HG03460 (cell line): ENCODE measurements around the gene FHOD3.

ENCODE experiments used
- ATAC-seq: cut with Tn5 transposase; IDR thresholded peaks from one replicate; pipeline ENCODE4 v1.9.1; 2021; ENCODE audit not compliant: unreplicated experiment

FHOD3 gene

DNA sequence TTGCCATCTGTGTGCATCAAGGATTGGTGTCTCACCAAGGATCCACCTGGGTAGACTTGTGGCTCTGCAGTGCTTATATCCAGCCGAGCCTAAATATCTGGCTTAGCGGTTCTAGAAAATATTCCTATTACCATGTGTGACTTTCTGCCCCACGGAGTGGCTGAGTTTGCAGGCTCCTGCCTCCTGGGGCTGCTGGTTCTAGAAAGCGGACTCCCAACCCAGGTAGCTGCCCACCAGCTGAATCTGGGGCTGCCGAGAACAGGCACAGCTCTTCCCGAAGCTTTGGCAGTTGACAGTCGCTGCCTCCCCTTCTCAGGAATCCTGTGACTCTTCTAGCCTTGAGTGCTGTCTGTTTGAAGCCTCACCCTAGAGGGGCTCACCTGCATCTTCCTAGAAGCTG is 426.7 kb downstream of the FHOD3 start:
- ATAC-seq: no peak

DNA sequence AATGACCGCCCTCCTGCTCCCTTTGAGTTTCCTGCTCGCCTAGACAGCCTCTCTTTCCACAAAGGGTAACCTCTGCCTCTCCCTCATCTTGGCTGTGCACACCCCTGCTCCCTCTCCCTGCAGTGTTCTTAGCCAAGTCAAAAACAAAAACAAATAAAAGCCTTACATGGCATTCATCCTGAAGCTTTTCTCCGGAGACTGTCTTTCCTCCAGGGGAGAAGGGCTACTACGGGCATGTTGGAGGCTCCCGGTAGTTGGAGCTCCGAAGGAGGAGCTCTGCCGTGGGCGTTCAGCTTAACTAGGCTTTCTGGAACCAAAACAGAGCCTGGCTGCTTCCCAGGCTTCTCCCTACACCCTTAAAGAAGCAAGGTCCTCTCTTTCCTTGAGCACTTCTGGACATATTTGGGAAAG is 427.1 kb downstream of the FHOD3 start:
- no peak for ATAC-seq

DNA sequence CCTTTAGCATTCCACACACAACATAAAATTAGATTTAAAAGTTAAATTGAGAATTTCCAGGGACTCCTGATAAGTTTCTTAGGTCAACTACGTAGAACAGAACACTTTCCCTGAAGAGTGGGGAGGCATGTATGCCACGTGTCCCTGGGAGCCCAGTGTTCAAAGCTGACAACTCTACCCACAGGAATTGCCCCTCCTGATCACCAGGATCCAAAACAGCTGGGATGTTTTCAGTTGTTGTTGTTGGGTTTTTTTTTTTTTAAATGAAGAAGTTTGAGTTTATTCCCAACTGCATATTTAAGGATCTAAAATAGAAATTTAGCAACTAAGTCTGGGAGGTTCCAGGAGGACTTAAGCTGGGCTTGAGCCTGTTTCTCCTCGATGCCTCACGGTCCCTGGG is 430.8 kb downstream of the FHOD3 start:
- no peak for ATAC-seq

DNA sequence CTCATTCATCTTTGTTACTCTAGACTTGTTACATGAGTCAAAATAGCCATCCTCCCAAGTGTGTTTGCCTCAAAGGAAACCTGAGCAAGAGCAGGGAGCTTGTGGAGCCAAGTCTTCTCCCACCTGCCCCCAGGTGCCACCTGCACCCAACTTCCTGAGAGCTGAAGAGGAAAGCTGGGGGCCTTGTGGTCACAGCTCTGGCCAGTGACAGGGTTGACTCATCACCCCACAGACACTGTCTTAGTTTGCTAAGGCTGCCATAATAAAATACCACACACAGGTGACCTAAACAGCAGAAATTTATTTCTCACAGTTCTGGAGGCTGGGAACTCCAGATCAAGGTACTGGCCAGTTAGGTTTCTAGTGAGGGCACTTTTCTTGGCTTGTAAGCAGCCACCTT is 431.7 kb downstream of the FHOD3 start:
- ATAC-seq: no peak

DNA sequence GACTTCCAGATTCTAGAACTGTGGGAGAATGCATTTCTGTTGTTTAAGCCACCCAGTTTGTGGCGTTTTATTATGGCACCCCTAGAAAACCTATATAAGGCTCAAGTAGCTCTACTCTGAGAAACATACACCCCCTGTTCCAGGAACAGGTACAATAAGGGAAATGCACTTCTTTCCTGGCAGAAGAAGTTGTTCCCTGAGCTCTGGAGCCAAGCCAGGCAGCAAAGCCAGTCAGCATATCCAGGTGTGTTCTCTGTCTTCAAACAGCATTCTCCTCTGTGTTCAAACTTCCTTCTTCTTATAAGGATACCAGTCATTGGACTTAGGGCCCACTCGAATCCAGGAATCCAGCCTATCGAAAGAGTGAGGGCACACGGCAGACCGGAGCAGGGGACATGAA is 434.8 kb downstream of the FHOD3 start:
- ATAC-seq: no peak

DNA sequence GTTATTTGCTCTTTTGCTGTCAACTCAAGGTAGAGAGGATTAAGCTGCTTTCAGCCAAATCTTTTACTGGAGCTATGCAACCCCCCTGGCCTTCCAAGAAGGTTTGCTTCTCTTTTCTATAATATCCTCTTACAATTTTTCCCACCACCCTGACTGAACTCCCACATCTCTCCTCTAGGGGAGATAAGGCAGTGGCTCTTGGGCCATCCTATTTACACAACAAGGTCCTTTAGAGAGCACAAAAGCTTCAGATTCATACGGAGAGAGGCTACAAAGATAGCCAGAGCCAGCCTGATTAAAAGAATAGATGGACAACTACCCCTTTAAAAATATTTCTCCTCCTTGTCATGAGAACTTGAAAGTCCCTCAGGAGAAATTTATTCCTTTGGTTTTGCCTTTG is 435.6 kb downstream of the FHOD3 start:
- no peak for ATAC-seq

DNA sequence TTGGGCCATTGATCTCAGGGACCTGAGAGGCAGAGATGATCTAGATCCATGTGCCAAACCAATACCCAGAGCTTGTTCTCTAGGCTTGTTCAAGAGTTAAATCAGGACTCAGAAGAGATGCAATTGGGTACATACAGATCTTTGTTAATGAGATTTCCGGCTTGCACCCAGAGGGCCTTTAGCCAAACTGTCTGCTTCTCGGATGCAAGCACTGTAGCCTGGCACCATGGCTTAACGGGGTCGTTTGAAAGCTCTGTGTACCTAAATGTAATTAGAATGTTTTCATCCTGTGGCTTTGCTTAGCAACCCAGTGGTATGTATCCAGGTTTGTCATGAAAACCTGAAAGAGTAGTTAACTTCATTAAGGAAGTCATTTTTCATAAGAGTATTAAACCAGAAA is 437.1 kb downstream of the FHOD3 start:
- no peak for ATAC-seq

DNA sequence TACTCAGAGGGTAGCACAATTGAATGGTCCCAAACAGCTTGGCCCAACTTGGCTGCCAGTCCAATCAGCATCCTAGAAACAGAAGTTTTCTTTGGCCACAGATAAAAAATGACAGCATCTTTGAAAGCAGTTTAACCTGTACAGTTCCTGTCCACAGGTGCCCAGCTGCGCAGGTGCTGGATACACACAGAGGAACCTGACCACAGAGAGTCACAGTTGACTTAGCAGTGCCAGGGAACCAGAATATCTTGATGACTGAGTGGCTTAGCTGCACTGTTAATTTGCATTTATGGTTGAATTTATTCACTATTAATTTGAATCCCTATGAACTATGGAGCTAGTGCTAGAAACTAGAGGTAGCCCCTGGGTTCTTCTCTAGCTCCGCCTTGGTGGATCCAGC is 437.6 kb downstream of the FHOD3 start:
- no peak for ATAC-seq

DNA sequence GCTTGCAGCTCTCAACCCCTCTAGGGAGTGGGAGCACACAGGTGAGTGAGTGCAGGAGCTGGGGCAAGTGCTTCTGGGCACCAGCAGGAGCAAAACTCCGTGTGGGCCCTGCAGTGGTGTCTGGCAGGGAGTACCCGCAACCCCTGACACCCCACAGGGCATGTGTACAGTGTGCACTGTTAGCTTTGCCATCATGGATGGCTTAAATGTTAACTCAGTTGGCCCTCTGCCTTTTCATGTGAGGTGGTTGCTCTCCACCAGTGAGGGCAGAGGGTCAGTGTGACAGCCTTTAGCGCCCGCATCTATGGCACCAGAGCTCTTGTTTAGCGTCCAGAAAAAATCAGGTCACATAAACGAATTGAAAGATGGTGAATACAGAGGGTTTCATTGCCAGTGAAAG is 438.6 kb downstream of the FHOD3 start:
- ATAC-seq: no peak

DNA sequence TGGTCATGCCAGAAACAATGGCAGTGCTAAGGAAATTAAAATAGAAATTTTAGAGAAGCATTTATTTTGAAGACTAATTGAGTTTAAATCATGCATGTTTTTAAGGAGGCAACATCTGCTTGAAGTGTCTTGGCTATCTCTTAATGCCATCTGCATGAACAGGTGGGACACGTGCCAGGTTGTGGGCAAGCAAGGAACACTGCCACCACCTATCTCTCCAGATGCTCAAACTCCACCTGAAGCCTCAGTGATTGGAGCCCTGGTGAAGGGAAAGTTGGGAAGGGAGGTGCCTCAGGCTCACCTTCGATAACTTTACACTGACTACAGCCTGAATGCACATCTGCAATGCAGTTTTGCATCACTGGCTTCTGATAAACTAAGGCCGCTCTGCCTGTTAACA is 439.8 kb downstream of the FHOD3 start:
- ATAC-seq: no peak

DNA sequence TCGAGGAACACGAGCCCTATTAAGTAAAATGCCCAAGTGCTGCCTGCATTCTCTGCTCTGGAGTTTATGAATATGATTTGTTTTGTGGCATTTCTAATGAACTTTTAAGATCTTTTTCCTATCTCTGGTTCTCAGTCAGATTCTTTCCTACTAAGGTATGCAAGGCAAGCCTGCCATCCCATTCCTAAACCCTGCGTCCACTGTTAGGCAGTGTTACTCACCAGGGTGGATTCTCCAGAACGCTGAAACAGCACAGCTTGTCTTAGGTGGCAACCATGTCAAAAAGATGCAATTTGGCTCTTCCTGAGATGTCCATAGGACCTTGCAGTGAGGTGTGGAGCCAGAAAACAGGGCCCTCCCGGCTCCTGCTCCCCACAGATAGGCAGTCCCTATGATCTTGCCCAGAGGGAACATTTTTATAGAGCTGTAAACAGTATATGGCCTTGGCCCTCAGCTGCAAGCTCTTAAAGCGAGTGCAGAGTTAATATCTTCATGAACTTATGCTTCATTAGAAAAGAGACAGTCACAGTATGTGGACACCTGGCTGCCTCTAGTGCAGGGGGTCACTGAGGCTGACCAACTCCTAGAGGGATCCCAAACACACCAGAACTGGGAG is 446.9 kb downstream of the FHOD3 start:
- ATAC-seq: no peak

DNA sequence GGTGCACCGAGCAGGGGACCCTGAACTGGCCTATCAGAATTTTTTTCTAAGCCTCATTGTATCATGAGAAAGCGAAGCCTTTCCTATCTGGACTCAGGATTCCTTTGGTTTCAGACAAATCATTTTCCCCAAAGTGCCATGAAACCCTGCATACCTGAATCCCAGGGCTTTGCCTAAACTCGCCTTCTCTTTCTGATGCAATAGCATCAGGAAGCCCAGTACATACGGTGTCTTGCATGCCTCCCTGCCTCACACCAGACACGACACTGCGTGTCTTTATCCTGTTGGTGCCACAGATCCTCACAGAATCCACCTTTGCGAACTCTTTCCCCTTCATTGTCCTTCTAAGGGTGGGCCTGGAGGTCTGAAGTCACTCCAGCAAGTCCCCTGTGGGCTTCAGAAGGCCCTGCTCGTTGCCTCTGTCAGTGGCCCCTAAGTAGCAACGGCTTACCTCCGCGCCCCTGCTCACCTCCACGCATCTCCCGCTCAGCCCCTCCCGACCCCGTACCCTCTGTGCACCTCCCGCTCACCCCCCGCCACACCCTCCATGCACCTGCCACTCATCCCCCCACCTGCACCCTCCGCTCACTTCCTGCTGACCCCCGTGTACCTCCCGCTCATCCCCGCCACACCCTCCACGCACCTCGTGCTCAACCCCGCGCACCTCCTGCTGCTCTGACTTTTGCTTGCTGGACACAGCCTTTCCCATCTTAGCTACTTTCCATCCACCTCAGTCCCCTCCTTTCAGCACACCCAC is 447.9 kb downstream of the FHOD3 start:
- no peak for ATAC-seq

DNA sequence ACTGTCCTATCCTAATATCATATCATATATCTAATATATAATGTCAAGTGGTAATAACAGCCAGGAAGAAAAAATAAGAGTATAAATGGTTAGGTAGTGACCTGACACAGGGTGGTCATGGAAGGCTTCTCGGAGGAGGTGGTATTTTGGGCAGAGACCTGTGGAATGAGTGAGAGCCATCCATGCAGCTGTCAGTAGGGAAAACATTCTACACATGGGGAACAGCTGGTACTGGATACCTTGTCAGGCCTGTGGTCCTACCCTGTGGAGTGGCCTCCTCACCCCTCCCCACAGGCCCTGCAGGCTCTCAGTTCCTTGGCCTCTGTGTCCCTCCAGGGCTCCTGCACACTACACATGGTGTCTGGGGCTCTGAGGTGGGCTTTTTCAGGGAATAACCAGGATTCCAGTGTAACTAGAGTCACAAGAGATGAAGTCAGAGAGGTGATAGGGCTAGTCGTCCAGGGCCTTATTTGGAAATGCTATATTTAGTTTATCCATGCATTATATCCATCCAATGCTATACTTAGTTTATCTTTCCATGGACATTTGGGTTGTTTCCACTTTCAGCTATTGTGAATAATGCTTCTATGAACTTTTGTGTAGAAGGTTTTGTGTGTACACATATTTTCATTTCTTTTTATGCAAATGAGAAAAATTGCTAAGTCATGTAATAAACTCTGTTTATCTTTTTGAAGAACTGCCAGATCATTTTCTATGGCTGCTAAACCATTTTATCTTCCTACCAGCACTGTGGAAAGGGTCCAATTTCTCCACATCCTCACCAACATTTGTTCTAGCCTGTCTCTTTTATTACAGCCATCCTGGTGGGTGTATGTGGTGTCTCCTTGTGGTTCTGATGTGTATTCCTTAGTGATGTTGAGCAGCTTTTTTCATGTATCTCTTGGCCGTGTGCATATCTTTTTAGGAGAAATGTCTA is 455.7 kb downstream of the FHOD3 start:
- no peak for ATAC-seq

DNA sequence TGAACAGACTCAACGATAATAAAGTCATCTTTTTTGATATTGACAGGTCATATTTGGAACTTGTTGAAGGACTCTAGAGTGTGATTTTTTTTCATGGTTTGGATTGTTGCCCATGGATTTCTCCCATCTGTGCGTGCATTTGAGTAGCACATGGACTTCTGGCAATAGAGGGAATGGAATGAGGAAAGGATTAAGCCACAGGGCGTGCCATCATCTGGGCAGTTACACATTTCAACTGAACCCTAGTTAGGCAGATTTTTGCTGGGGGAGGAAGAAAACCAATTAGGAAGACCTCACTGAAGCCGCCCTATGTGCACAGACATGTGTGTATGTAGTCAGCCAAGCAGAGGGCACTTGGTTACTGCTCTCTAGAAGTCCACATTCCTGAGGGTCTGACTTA is 458.7 kb downstream of the FHOD3 start:
- ATAC-seq: no peak

DNA sequence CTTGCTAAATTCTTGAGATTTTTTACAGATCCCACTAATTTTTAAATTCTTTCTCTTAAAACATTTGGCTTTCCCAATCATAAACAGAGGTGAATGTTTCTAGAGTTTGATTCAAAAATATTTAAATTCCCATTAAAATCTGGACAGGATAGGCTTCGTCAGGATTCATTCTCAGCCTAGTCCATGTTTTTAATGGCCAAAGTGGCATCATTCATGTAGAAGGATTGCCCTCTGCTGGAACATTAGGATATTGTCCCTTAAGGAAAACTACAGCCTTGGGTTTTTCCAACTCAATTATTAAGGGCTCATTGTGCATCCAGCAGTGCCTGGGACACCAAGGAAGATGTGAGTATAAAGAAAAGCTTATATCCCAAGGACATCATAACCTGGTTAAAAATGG is 459.6 kb downstream of the FHOD3 start:
- no peak for ATAC-seq

DNA sequence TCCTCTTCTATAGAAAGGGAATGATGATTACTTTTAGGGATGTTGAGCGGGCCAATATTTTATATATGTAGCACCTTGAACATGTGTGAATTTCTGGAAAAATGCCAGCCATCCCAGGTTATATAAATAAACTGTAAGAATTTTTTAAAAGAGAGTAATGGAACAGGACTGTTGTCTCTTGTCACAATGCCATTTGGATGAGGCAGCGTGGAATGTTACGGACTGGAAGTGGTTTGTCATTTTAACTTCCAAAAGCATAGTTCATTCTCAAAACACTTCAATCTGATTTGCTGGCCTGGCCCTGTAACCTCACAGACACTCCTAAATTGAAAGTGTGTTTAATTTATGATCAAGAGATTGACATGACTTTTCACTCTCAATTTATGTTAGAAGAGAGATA is 460.5 kb downstream of the FHOD3 start:
- ATAC-seq: no peak

DNA sequence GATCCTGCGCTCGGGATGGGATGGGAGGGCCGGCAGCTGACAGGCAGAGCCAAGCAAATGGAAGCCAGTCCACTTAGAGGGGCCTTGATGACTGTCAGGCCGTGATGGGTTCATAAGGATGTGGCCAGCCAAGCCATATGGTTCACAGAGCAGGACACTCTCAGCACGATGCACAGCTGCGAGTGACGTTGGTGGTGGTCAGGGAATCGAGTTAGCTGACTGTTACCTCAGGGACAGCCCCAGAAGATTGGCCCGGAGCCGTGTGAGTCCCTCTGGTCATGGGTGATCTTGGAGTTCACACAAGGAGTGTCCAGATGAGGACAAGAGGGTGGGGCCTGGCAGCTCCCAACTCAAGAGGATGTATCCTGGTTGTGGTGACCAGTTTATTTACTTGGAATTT is 461.1 kb downstream of the FHOD3 start:
- no peak for ATAC-seq

DNA sequence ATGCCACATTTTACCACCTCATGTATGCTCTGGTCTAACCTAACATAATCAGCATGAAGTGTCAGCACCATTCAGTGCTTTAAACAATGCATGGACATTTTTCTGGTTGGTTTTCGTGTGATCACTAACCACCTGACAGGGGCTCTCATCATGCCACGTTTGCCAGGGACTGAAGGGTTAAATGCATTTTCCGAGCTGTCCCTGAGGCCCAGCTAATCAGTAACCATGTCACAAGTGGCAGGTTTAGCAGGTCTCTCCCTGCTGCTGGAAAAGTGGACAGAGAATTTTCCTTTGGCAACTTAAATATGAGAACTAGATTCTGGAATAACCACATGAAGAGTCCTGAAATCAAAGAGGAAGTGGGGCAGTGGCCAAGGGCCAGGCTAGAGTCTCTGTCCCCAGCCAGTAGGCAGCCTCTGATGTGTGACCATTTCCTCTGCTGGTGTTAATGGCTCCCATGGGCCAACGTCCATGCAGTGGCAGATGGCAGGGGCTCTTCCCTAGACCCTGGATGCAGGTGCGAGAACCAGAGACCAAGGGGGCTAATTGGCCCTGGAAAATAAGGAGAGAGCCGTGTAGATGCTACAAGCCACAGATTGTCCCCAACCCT is 461.8 kb downstream of the FHOD3 start:
- ATAC-seq: no peak

DNA sequence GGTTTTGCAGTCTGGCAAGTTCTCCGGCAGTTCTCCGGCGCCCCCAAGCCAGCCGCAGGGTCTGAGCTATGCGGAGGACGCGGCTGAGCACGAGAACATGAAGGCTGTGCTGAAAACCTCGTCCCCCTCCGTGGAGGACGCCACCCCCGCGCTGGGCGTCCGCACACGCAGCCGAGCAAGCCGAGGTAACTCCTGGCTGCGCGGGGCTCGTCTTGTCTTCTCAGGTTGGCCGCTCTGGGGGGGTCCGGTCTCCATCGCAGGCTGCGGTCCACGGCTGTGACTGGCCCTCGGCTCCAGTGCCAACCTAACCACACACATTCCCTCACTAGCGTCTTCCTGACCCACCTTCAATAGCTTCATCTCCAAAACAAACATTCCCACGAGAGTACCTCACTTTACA is 463.1 kb downstream of the FHOD3 start:
- no peak for ATAC-seq

DNA sequence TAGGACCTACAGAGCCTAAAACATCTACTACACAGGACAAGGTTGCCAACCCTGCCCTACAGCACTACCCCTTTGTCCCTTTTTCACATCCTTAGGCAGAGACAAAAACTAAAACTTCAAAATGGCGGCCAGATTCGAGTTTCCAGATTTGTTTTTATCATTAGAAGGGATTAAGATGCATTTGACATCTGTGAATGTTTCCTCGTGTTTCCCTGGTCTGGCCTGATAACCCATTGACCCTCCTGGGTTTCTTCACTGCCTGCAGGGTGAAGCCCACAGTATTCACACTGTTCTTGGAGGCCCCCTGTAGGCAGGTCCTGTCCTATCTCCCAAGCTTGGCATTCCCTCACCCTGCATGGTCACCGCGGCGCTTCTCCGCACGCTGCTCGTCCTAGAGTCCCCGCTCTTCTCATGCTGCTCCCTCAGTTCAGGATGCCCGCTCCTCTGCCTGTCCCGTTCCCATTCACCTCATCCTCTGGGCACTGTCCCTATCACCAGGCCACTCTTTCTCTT is 463.7 kb downstream of the FHOD3 start:
- no peak for ATAC-seq

DNA sequence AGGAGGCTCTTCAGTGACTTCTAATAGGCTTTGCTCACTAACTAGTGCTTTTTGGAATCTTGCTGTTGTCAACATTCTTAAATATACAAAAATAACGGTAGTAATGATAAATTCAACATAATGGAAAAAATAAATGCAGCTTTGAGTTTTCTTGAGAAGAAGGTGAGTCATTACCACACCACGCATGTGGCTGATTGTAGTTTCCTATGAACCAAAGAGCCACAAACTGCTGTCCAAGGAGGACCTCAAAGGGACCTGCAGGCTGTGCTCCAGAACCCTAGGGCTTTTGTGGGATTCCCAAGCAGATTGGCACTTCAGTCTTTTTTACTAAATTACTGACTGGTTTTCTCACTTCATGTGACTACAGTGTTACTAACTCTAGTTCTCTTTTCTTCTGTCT is 464.6 kb downstream of the FHOD3 start:
- ATAC-seq: no peak
